Measurements from ENCODE around the gene TNNT1. TPM values are rescaled to one million over a fixed set of nuclear protein-coding genes. Genes with fewer than 3 reads are reported as not detected.
A peak's percentile ranks its signal among the peaks of the same experiment; 100 is the strongest.
"Not testable (repeated sequence)": the region's sequence is repeated elsewhere in the genome, so short reads cannot be mapped to it uniquely, and the experiment has no call there.

TNNT1 gene
- total RNA-seq, 2 donors from 2014 or later = 0.49 to 1.3 TPM

DNA sequence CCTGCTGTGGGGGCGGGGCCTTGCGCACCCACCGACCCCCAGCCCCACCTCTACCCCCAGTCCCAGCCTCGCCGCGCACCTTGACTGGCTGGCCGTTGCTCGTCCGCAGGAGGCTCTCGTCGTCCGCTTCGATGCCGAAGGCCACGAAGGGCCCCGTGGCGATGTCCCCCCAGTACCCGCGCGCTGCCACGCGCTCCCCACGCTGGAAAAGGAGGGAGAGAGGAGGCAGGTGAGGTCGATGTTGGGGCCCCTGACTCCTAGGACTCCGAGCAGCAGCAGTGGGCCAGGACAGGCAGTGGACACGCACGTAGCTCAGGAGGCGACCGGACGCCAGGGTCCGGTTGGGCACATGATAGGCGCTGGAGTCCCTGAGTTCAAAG, 12.0 kb upstream of the TNNT1 start:
- no peak for ATAC-seq (replicated peaks in 1 of 2)
- no peaks in the 10 kb centered on the region for H3K9me3 Mint-ChIP-seq
- no peak for DNase-seq
- H3K4me1 Mint-ChIP-seq (ENCODE audit: low read depth) = peaks cover 7% of the 10 kb centered on the region
- H3K27me3 Mint-ChIP-seq (ENCODE audit: low read depth) = peaks cover 48% of the 10 kb centered on the region
- no peak overlapping the region for H3K27ac Mint-ChIP-seq
- no peak overlapping the region for H3K4me3 Mint-ChIP-seq
- no peaks in the 10 kb centered on the region for H3K36me3 Mint-ChIP-seq (ENCODE audit: insufficient read depth in 2 of 2)

DNA sequence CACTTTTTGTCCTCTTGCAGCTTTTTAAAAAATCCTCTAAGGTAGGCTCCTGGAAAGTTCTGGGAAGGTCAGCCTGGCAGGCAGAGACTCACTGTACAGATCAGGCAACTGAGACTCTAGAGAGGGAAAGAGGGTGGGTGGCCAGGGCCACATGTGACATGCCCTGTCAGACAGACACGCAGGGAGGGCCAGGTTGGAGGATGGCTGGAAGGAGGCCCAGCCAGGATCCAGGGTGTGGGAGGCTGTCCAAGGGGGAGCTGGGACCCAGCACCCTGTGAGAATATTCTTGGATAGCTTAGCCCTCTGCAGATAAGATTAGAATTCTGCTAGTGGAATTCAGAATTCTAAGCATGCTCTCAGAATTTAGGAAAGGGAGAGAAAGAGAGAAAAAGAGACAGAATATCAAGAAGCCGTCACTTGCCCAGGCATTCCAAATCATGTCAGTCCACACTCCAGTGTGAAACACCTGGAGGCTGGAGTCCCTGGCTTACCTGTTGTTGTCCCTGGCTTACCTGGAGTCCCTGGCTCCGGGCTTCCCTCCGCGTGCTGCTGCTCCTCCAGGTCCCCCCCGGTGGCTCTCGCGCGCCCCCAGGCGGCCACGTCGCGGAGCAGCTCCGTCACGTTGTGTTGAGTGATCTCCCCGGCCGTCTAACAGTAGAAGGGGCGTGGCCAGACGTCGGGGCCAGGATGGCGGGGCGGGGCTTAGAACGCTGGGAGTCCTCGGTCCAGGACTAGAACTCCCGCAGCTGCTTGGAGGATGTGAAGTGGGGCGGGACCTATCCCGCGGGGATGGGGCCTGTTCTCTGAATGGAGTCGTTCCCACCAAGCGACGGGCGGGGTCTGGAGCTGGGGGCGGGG, 11.4 kb upstream of the TNNT1 start:
- Mint-ChIP-seq H3K9me3 (no peaks in the 10 kb centered on the region), H3K36me3 (ENCODE audit: insufficient read depth in 2 of 2) (no peaks in the 10 kb centered on the region), H3K27ac (no peak overlapping the region), H3K27me3 (ENCODE audit: low read depth) (peaks cover 42% of the 10 kb centered on the region), H3K4me3 (peak overlapping the region; percentile 46 to 48), H3K4me1 (ENCODE audit: low read depth) (peaks cover 7% of the 10 kb centered on the region)
- ATAC-seq (replicated peaks in 1 of 2) (peak; percentile 95 to 96), DNase-seq (peak; percentile 94 to 95)

DNA sequence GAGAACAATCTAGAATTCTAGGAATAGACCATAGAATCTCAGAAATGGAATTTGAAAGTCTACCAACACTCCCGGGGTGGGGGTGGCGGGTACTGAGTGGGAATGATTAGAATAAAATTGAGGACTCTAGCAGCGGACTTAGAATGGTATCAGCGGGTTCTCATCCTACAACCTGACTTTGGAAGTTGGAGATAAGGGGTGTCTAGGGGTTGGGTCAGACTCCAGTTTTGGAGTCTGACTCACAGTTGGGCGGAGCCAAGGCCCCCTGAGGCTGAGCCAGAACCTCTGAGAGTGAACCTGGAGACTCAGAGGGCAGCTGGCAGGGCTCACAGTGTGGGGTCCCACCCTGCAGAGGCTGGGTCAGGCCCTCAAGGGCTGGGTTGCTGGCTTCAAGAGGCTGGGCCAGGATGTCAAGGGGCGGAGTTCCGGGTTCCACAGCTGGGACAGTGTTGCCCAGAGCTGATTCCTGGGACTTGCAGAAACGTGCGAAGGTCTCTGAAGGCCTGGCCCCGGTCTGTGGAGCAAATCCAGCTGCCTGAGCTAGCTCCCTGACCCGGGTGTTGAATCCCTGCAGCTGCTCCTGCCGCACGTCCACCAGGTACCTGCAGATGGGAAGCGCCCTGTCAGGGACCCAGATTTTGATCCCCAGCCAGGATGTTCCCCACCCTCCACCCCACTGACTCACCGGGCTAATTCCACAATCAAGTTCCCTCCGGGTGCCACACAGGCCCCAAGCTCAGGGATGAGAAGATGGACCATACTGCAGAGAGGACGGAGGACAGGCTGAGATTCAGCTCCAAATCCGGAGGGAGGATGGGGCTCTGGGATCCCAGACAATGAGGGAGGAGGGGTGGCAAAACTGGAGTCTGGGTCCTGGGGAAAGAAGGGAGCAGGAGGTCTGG, 10.1 kb upstream of the TNNT1 start:
- Mint-ChIP-seq H3K4me3 (no peak overlapping the region), H3K36me3 (ENCODE audit: insufficient read depth in 2 of 2) (no peaks in the 10 kb centered on the region), H3K27me3 (ENCODE audit: low read depth) (peaks cover 36% of the 10 kb centered on the region), H3K27ac (no peak overlapping the region), H3K9me3 (no peaks in the 10 kb centered on the region), H3K4me1 (ENCODE audit: low read depth) (peaks cover 14% of the 10 kb centered on the region)
- ATAC-seq (replicated peaks in 1 of 2) (no peak), DNase-seq (no peak)

DNA sequence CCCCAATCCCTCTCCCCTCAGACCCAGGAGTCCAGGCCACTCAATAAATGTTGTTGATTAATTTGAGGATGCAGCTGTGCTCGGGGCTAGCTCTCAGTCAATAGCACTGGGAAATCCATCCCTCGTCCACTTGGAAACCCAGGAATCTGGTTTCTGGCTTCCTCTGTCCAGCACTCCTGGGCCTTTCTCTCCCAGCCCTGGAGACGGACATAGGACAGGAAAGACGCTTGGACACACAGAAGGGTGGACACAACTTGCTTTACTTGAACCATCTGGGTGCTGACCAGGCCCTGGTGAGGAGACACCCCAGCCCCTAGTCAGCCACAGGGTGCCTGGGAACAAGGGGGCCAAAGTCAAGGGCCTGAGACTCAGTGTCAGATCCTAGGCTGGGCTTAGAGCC, 9.4 kb upstream of the TNNT1 start:
- Mint-ChIP-seq H3K27me3 (ENCODE audit: low read depth) (peaks cover 36% of the 10 kb centered on the region), H3K4me3 (no peak overlapping the region), H3K4me1 (ENCODE audit: low read depth) (peaks cover 16% of the 10 kb centered on the region), H3K36me3 (ENCODE audit: insufficient read depth in 2 of 2) (peaks cover 0 to 2% of the 10 kb centered on the region in 2 donors), H3K27ac (no peak overlapping the region), H3K9me3 (no peaks in the 10 kb centered on the region)
- ATAC-seq (replicated peaks in 1 of 2) = no peak
- DNase-seq = no peak

DNA sequence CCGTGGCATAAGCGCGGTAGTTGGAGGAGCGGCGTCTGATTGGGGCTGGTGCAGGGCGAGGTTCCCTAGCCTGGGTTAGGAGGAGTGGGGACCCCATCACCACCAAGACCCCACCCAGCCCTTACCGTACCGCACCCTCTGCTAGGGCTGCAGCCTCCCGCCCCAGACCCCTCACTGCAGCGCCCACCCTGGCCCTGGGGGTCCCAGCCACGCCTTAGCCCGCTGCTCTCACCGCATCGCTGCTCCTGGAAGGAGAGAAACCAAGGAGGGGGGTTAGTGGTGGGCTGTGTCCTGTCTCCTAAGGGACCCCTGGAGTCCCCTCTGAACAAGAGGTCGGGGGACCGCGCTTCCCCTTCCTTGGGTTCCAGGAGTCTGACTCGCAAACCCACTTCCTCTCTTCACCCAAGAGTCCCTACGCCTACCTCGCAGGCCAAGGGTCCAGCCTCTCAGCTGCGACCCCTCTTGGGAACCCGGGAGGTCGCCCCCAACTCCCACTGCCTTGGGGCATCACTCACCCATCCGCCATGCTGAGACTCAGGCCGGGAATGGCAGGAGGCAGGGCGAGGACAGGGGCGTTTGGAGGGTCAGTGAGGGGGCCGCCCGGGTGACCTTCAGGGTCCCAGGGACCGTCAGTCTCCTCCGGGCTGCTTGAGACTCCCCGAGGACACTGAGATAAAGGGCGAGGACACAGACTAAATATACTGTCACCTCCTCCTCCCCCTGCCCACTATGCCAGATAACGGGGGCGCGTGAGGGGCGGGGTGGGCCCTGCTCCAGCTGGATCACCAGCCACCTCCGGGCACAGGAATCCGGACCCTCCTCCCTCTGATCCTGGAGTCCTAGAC, 8.3 kb upstream of the TNNT1 start, which contains the start of gene TNNI3:
Gene TNNI3, minus strand, starts transcription at position 669 of the 845 bp plus-strand sequence. Its CDS starts 143 bp downstream, at position 526.
- H3K27me3 Mint-ChIP-seq (ENCODE audit: low read depth) = peaks cover 36% of the 10 kb centered on the region
- ATAC-seq (replicated peaks in 1 of 2) (no peak), DNase-seq (no peak)
- H3K27ac Mint-ChIP-seq = no peak within 1 kb of the TSS
- peak within 1 kb of the TSS in 1 of 2 donors; percentile 74 for H3K4me3 Mint-ChIP-seq
- peaks cover 1 to 2% of the 10 kb centered on the region in 2 donors for H3K9me3 Mint-ChIP-seq
- peaks cover 17% of the 10 kb centered on the region for H3K4me1 Mint-ChIP-seq (ENCODE audit: low read depth)
- H3K36me3 Mint-ChIP-seq (ENCODE audit: insufficient read depth in 2 of 2) = peaks cover 3 to 4% of the 10 kb centered on the region in 2 donors

DNA sequence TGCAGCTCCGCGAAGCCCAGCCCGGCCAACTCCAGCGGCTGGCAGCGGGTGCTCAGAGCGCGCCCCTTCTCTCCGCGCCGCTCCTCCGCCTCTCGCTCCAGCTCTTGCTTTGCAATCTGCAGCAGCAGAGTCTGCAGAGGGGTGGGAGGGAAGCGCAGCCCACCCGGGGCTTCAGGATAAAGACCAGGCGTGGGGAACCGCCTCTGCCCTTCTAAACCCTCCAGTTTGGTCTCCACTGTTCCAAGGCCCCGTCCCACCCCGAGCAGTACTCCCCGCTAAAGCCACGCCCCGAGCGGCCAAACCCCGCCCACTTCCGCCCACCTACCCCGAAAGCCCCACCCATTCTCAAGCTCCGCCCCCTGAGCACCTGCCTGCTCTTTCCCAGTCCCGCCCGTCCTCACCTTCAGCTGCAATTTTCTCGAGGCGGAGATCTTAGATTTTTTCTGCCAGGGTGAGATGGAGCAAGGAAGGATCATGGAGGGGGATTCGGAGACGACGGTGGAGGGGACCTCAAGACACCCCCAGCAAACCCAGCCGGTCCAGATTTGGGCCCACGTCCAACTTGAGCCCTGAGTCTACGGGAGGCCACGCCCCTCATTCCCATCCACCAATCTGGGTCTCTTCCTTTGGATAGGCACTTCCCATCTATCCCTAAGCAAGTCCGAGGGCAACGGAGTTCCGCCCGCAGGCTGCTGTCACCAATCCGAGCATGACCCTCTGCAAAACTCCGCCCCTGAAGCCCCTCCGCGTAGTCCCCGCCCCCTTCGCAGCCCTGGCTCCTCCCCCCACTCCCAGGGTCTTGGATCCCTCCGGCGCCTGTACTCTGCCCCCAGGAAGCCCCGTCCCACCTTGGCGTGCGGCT, 7.4 kb upstream of the TNNT1 start:
- Mint-ChIP-seq H3K36me3 (ENCODE audit: insufficient read depth in 2 of 2) (peaks cover 8 to 9% of the 10 kb centered on the region in 2 donors), H3K27me3 (ENCODE audit: low read depth) (peaks cover 36% of the 10 kb centered on the region)

DNA sequence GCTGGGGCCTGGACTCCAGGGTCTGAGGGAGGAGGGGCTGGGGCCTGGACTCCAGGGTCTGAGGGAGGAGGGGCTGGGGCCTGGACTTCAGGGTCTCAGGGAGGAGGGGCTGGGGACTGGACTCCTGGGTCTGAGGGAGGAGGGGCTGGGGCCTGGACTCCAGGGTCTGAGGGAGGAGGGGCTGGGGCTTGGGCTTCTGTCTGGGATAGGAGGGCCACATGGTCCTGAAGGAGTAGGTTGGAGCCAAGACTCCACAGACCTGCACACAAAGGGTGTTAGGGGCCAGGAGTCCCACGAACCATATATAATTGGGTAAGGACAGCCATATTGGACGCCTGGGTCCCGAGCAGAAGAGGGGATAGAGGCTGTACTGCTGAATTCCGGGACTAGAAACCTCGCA, 6.8 kb upstream of the TNNT1 start:
- Mint-ChIP-seq H3K4me1 (ENCODE audit: low read depth) (peaks cover 29% of the 10 kb centered on the region), H3K27me3 (ENCODE audit: low read depth) (peaks cover 35% of the 10 kb centered on the region), H3K4me3 (peak overlapping the region in 1 of 2 donors; percentile 74)
- ATAC-seq (replicated peaks in 1 of 2); H3K9me3 Mint-ChIP-seq; DNase-seq; H3K27ac Mint-ChIP-seq; H3K36me3 Mint-ChIP-seq (ENCODE audit: insufficient read depth in 2 of 2): not testable (repeated sequence)

More for the DNA sequence above, 7.4 kb upstream of the TNNT1 start:
- DNase-seq (peak; percentile 48), ATAC-seq (replicated peaks in 1 of 2) (peak in 1 of 2 donors; percentile 8)
- Mint-ChIP-seq H3K27ac (no peak overlapping the region), H3K4me3 (peak overlapping the region; percentile 14 to 74), H3K4me1 (ENCODE audit: low read depth) (peaks cover 26% of the 10 kb centered on the region), H3K9me3 (peaks cover 6 to 9% of the 10 kb centered on the region in 2 donors)

DNA sequence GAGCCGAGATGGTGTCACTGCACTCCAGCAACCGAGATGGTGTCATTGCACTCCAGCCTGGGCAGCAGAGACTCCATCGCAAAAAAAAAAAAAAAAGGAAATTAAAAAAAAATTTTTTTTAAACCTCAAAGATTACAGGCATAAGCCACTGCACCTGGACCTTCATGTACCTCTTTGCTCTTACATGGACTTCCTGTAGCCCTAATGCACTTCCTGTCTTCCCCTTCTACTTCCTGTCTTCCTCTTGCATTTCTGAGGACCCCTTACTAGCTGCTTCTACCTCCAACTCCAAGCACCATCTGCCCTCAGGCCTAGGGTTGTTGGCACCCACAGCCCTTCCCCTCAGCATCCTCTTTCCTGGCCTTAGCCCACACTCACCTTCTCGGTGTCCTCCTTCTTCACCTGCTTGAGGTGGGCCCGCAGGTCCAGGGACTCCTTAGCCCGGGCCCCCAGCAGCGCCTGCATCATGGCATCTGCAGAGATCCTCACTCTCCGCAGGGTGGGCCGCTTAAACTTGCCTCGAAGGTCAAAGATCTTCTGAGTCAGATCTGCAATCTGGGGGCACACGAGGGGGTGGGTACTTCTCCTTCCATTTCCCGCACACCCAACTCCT, 4.8 kb upstream of the TNNT1 start:
- no peak overlapping the region for H3K4me3 Mint-ChIP-seq
- peaks cover 26% of the 10 kb centered on the region for H3K27me3 Mint-ChIP-seq (ENCODE audit: low read depth)
- DNase-seq (no peak), ATAC-seq (replicated peaks in 1 of 2) (no peak)
- H3K36me3 Mint-ChIP-seq (ENCODE audit: insufficient read depth in 2 of 2) = peaks cover 8 to 9% of the 10 kb centered on the region in 2 donors
- H3K9me3 Mint-ChIP-seq = peaks cover 6 to 9% of the 10 kb centered on the region in 2 donors
- H3K4me1 Mint-ChIP-seq (ENCODE audit: low read depth) = peaks cover 21% of the 10 kb centered on the region
- no peak overlapping the region for H3K27ac Mint-ChIP-seq

DNA sequence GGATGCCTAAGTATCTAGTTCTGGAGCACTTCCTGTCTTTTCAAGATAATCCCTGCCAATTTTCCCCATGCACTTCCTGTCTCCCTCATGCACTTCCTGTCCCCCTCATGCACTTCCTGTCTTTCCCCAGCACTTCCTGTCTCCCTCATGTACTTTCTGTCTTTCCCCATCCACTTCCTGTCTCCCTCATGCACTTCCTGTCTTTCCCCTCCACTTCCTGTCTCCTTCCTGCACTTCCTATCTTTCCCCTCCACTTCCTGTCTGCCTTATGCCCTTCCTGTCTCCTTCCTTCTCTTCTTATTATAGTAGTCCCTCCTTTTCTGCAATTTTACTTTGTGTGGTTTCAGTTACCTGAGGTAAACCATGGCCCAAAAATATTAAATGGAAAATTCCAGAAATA, 3.0 kb upstream of the TNNT1 start:
- no peak for ATAC-seq (replicated peaks in 1 of 2)
- Mint-ChIP-seq H3K9me3 (peaks cover 6 to 9% of the 10 kb centered on the region in 2 donors), H3K36me3 (ENCODE audit: insufficient read depth in 2 of 2) (peaks cover 8 to 9% of the 10 kb centered on the region in 2 donors), H3K4me1 (ENCODE audit: low read depth) (peaks cover 21% of the 10 kb centered on the region), H3K27ac (peak overlapping the region; percentile 19), H3K4me3 (no peak overlapping the region), H3K27me3 (ENCODE audit: low read depth) (peaks cover 22% of the 10 kb centered on the region)
- DNase-seq = no peak

GRCh38 chr19:55147545-55148251, 1.3 kb downstream of the TNNT1 start:
- no peak overlapping the region for H3K27ac Mint-ChIP-seq
- H3K9me3 Mint-ChIP-seq = peaks cover 6 to 7% of the 10 kb centered on the region in 2 donors
- ATAC-seq (replicated peaks in 1 of 2) (no peak), DNase-seq (no peak)
- H3K36me3 Mint-ChIP-seq (ENCODE audit: insufficient read depth in 2 of 2) = peaks cover 6 to 7% of the 10 kb centered on the region in 2 donors
- H3K27me3 Mint-ChIP-seq (ENCODE audit: low read depth) = peaks cover 45% of the 10 kb centered on the region
- no peak overlapping the region for H3K4me3 Mint-ChIP-seq
- peaks cover 12% of the 10 kb centered on the region for H3K4me1 Mint-ChIP-seq (ENCODE audit: low read depth)

GRCh38 chr19:55146705-55147273, 2.2 kb downstream of the TNNT1 start:
- peak in 1 of 2 donors; percentile 36 for ATAC-seq (replicated peaks in 1 of 2)
- Mint-ChIP-seq H3K36me3 (ENCODE audit: insufficient read depth in 2 of 2) (peaks cover under 1% of the 10 kb centered on the region in 2 donors), H3K9me3 (peaks cover under 1 to 1% of the 10 kb centered on the region in 2 donors), H3K4me1 (ENCODE audit: low read depth) (peaks cover 6% of the 10 kb centered on the region), H3K27ac (no peak overlapping the region), H3K27me3 (ENCODE audit: low read depth) (peaks cover 45% of the 10 kb centered on the region), H3K4me3 (peak overlapping the region in 1 of 2 donors; percentile 44)
- DNase-seq = no peak
